RWPE2 (cell line): ENCODE data around the gene SAMSN1.

ENCODE experiments used
- ATAC-seq: fragments of 200-7000 bp; cut with Tn5 transposase; 3 replicates; pipeline ENCODE4 v1.9.1; 2021; ENCODE audit warnings: low read depth
- DNase-seq: peaks from one replicate; pipeline ENCODE4 v3.0.0-alpha.2; 2020; ENCODE audit warnings: low spot score
- H3K27ac ChIP-seq: fragments of 450-650 bp; 2 replicates; pipeline ENCODE4 v1.5.1; 2017; ENCODE audit warnings: mild to moderate bottlenecking; ENCODE audit not compliant: poor library complexity, severe bottlenecking
- H3K27me3 ChIP-seq: fragments of 250-450 bp; sonication (Bioruptor Pico); 2 replicates; pipeline ENCODE4 v1.5.1; 2021; ENCODE audit warnings: mild to moderate bottlenecking, moderate library complexity; ENCODE audit not compliant: insufficient read depth, poor library complexity, severe bottlenecking
- H3K36me3 ChIP-seq: fragments of 250-450 bp; sonication (Bioruptor Pico); 2 replicates; pipeline ENCODE4 v1.5.1; 2020; ENCODE audit warnings: low read depth, mild to moderate bottlenecking, moderate library complexity
- H3K4me1 ChIP-seq: fragments of 250-450 bp; sonication (Bioruptor Pico); 2 replicates; pipeline ENCODE4 v1.5.1; 2021; ENCODE audit warnings: mild to moderate bottlenecking, moderate library complexity; ENCODE audit not compliant: insufficient read depth, poor library complexity, severe bottlenecking
- H3K4me3 ChIP-seq: fragments of 250-450 bp; sonication (Bioruptor Pico); 2 replicates; pipeline ENCODE4 v1.5.1; 2021; ENCODE audit warnings: mild to moderate bottlenecking, moderate library complexity; ENCODE audit not compliant: severe bottlenecking
- H3K9me3 ChIP-seq: fragments of 250-450 bp; sonication (Bioruptor Pico); 2 replicates; pipeline ENCODE4 v1.5.1; 2021; ENCODE audit warnings: mild to moderate bottlenecking, moderate library complexity; ENCODE audit not compliant: severe bottlenecking
- CTCF ChIP-seq: fragments of 450-650 bp; IDR thresholded peaks from one replicate; pipeline ENCODE4 v1.5.1; 2017; ENCODE audit warnings: mild to moderate bottlenecking, moderate library complexity; ENCODE audit not compliant: poor library complexity, severe bottlenecking

The SAMSN1 gene

GRCh38 chr21:14559102-14559501, 13.0 kb upstream of the SAMSN1 start:
- Histone ChIP-seq H3K36me3 (no peaks in the 10 kb centered on the region), H3K9me3 (no peaks in the 10 kb centered on the region), H3K27ac (no peak overlapping the region), H3K27me3 (no peaks in the 10 kb centered on the region), H3K4me3 (no peak overlapping the region), H3K4me1 (no peaks in the 10 kb centered on the region)
- no peak for ATAC-seq
- DNase-seq, result no peak
- no peak for TF ChIP-seq CTCF

- Histone ChIP-seq H3K9me3 (no peaks in the 10 kb centered on the region), H3K27me3 (no peaks in the 10 kb centered on the region), H3K4me3 (no peak overlapping the region), H3K4me1 (no peaks in the 10 kb centered on the region), H3K36me3 (no peaks in the 10 kb centered on the region), H3K27ac (no peak overlapping the region)
- TF ChIP-seq CTCF, result no peak
- DNase-seq, result no peak
- ATAC-seq, result no peak
These were observed 11.3 kb upstream of the SAMSN1 start for GRCh38 chr21:14557413-14557812.

GRCh38 chr21:14554948-14555347, 8.8 kb upstream of the SAMSN1 start:
- Histone ChIP-seq H3K36me3 (no peaks in the 10 kb centered on the region), H3K27ac (no peak overlapping the region), H3K27me3 (no peaks in the 10 kb centered on the region), H3K9me3 (no peaks in the 10 kb centered on the region), H3K4me1 (peaks cover 13% of the 10 kb centered on the region), H3K4me3 (no peak overlapping the region)
- ATAC-seq, result peak; percentile 75; the same call in 2 of the 3 replicates
- TF ChIP-seq CTCF, result no peak
- no peak for DNase-seq

GRCh38 chr21:14553422-14553821, 7.3 kb upstream of the SAMSN1 start:
- no peak for ATAC-seq
- TF ChIP-seq CTCF, result no peak
- DNase-seq, result no peak
- no peaks in the 10 kb centered on the region for H3K36me3 ChIP-seq
- H3K4me1 ChIP-seq, result peaks cover 25% of the 10 kb centered on the region
- no peaks in the 10 kb centered on the region for H3K27me3 ChIP-seq
- H3K4me3 ChIP-seq, result no peak overlapping the region
- H3K9me3 ChIP-seq, result no peaks in the 10 kb centered on the region
- no peak overlapping the region for H3K27ac ChIP-seq

GRCh38 chr21:14551741-14552140, 5.6 kb upstream of the SAMSN1 start:
- H3K36me3 ChIP-seq, result no peaks in the 10 kb centered on the region
- no peaks in the 10 kb centered on the region for H3K27me3 ChIP-seq
- H3K9me3 ChIP-seq, result no peaks in the 10 kb centered on the region
- DNase-seq, result no peak
- ATAC-seq, result peak; percentile 43
- TF ChIP-seq CTCF, result no peak
- peaks cover 37% of the 10 kb centered on the region for H3K4me1 ChIP-seq
- no peak overlapping the region for H3K4me3 ChIP-seq
- H3K27ac ChIP-seq, result peak overlapping the region; percentile 96
